Nephron (organoid): ENCODE measurements around the gene DNMT3A.

ENCODE experiments used
- H3K27ac Mint-ChIP-seq, 3 experiments: 2 replicates each; pipeline ENCODE4 v1.8.0; 2020; ENCODE audit warnings: mixed read lengths in 3 of 3, mild to moderate bottlenecking in 2 of 3, moderate library complexity in 1 of 3
- H3K27me3 Mint-ChIP-seq: 2 replicates; pipeline ENCODE4 v1.8.0; 2021; ENCODE audit warnings: low read depth, mild to moderate bottlenecking, moderate library complexity, mixed read lengths
- H3K36me3 Mint-ChIP-seq: 2 replicates; pipeline ENCODE4 v1.8.0; 2020; ENCODE audit warnings: low read depth, mixed read lengths
- H3K4me1 Mint-ChIP-seq: 2 replicates; pipeline ENCODE4 v1.8.0; 2020; ENCODE audit warnings: mixed read lengths
- H3K4me3 Mint-ChIP-seq, 3 experiments: 2 replicates each; pipeline ENCODE4 v1.8.0; 2020; ENCODE audit warnings: mild to moderate bottlenecking in 3 of 3, mixed read lengths in 3 of 3, moderate library complexity in 2 of 3
- H3K9me3 Mint-ChIP-seq: 2 replicates; pipeline ENCODE4 v1.8.0; 2020; ENCODE audit warnings: mixed read lengths
- CTCF ChIP-seq, 3 experiments: fragments of 200-600 bp; sonication (generic); IDR thresholded peaks; one replicate each; pipeline ENCODE4 v1.5.0; 2021; ENCODE audit warnings: antibody characterized with exemption in 3 of 3; ENCODE audit not compliant: unreplicated experiment in 3 of 3

Gene DNMT3A

GRCh38 chr2:25255745-25256487 is 85.8 kb downstream of the DNMT3A start:
- Mint-ChIP-seq H3K4me3 (peak overlapping the region in 2 of 3 experiments; percentile 8 to 26), H3K27ac (peak overlapping the region; percentile 33 to 99 (median 50)), H3K4me1 (peaks cover 62% of the 10 kb centered on the region), H3K36me3 (peaks cover 42% of the 10 kb centered on the region), H3K9me3 (no peaks in the 10 kb centered on the region), H3K27me3 (no peaks in the 10 kb centered on the region)
- no peak for TF ChIP-seq CTCF (IDR thresholded peaks at IDR 0.05; ENCODE audit: unreplicated experiment in 3 of 3)

GRCh38 chr2:25254961-25255360 is 86.8 kb downstream of the DNMT3A start:
- Mint-ChIP-seq H3K27ac (peak overlapping the region; percentile 62 to 99 (median 99)), H3K4me1 (peaks cover 65% of the 10 kb centered on the region), H3K27me3 (no peaks in the 10 kb centered on the region), H3K4me3 (peak overlapping the region; percentile 57 to 75 (median 70)), H3K9me3 (no peaks in the 10 kb centered on the region), H3K36me3 (peaks cover 36% of the 10 kb centered on the region)
- TF ChIP-seq CTCF (IDR thresholded peaks at IDR 0.05; ENCODE audit: unreplicated experiment in 3 of 3), result no peak

GRCh38 chr2:25253153-25253626 is 88.5 kb downstream of the DNMT3A start:
- Mint-ChIP-seq H3K27ac (peak overlapping the region; percentile 98 to 99 (median 99)), H3K9me3 (no peaks in the 10 kb centered on the region), H3K36me3 (peaks cover 49% of the 10 kb centered on the region), H3K4me1 (peaks cover 67% of the 10 kb centered on the region), H3K4me3 (peak overlapping the region; percentile 82 to 83 (median 83)), H3K27me3 (no peaks in the 10 kb centered on the region)
- no peak for TF ChIP-seq CTCF (IDR thresholded peaks at IDR 0.05; ENCODE audit: unreplicated experiment in 3 of 3)

- Mint-ChIP-seq H3K36me3 (peaks cover 53% of the 10 kb centered on the region), H3K4me1 (peaks cover 63% of the 10 kb centered on the region), H3K4me3 (peak overlapping the region; percentile 89 to 95 (median 94)), H3K9me3 (no peaks in the 10 kb centered on the region), H3K27me3 (no peaks in the 10 kb centered on the region), H3K27ac (peak overlapping the region; percentile 98 to 99 (median 99))
- TF ChIP-seq CTCF (IDR thresholded peaks at IDR 0.05; ENCODE audit: unreplicated experiment in 3 of 3), result no peak
These were observed 89.2 kb downstream of the DNMT3A start for GRCh38 chr2:25252291-25253152.

- Mint-ChIP-seq H3K4me3 (peak overlapping the region; percentile 89 to 95 (median 94)), H3K36me3 (peaks cover 58% of the 10 kb centered on the region)
These were observed 90.1 kb downstream of the DNMT3A start for GRCh38 chr2:25251422-25252273.

More at GRCh38 chr2:25251422-25252273, 90.1 kb downstream of the DNMT3A start:
- Mint-ChIP-seq H3K4me1 (peaks cover 55% of the 10 kb centered on the region), H3K27ac (peak overlapping the region; percentile 26 to 98 (median 90)), H3K27me3 (no peaks in the 10 kb centered on the region), H3K9me3 (no peaks in the 10 kb centered on the region)
- no peak for TF ChIP-seq CTCF (IDR thresholded peaks at IDR 0.05; ENCODE audit: unreplicated experiment in 3 of 3)
